Measurements from ENCODE around the gene PPP6R3.

Gene PPP6R3

DNA sequence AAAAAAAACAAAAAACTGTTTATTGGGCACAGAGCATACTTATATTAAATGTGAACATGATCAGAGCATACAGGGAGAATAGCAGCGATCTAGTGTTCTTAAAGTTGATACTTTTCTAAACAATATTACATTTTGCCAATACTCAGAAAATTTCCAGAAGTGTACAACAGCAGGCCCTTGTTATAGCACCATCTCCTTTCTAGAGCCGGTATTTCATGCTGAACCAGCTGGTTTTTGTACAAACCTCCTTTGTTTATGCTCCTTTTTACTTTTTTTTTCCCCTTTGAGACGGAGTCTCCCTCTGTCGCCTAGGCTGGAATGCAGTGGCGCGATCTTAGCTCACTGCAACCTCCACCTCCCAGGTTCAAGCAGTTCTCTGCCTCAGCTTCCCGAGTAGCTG, 90.7 kb downstream of the PPP6R3 start:
- ATAC-seq = no peak
- TF ChIP-seq, protein P1, sequence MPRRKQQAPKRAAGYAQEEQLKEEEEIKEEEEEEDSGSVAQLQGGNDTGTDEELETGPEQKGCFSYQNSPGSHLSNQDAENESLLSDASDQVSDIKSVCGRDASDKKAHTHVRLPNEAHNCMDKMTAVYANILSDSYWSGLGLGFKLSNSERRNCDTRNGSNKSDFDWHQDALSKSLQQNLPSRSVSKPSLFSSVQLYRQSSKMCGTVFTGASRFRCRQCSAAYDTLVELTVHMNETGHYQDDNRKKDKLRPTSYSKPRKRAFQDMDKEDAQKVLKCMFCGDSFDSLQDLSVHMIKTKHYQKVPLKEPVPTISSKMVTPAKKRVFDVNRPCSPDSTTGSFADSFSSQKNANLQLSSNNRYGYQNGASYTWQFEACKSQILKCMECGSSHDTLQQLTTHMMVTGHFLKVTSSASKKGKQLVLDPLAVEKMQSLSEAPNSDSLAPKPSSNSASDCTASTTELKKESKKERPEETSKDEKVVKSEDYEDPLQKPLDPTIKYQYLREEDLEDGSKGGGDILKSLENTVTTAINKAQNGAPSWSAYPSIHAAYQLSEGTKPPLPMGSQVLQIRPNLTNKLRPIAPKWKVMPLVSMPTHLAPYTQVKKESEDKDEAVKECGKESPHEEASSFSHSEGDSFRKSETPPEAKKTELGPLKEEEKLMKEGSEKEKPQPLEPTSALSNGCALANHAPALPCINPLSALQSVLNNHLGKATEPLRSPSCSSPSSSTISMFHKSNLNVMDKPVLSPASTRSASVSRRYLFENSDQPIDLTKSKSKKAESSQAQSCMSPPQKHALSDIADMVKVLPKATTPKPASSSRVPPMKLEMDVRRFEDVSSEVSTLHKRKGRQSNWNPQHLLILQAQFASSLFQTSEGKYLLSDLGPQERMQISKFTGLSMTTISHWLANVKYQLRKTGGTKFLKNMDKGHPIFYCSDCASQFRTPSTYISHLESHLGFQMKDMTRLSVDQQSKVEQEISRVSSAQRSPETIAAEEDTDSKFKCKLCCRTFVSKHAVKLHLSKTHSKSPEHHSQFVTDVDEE (CRISPR knock-in tag; IDR thresholded peaks at IDR 0.05) = no peak
- no peak for TF ChIP-seq ZFP3 (CRISPR knock-in tag; IDR thresholded peaks at IDR 0.05)

DNA sequence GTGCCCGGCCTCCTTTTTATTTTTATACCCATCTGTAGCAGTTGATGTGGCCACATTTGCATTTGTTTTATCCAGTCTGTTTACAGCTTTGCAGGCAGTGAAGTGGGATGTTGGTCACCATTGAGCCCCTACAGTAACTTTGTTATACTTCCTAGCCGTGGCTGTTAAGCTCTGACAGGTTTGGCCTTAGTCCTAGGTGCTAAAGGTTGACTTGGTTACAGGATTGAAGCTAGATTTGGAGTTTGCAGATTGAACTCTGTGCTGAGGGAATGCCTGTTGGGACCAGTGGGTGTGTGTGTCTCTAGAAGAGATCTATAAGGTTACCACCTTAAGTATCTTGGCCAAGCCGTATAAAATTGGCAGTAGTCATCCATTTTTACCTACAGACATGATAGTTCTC, 91.2 kb downstream of the PPP6R3 start:
- TF ChIP-seq, protein P2, sequence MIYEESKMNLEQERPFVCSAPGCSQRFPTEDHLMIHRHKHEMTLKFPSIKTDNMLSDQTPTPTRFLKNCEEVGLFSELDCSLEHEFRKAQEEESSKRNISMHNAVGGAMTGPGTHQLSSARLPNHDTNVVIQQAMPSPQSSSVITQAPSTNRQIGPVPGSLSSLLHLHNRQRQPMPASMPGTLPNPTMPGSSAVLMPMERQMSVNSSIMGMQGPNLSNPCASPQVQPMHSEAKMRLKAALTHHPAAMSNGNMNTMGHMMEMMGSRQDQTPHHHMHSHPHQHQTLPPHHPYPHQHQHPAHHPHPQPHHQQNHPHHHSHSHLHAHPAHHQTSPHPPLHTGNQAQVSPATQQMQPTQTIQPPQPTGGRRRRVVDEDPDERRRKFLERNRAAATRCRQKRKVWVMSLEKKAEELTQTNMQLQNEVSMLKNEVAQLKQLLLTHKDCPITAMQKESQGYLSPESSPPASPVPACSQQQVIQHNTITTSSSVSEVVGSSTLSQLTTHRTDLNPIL (CRISPR knock-in tag; IDR thresholded peaks at IDR 0.05; ENCODE audit: low read depth) = no peak
- TF ChIP-seq ZC3H10 (CRISPR knock-in tag; IDR thresholded peaks at IDR 0.05) = no peak
- TF ChIP-seq ZNF8 (CRISPR knock-in tag; IDR thresholded peaks at IDR 0.05) = no peak
- TF ChIP-seq, protein P3, sequence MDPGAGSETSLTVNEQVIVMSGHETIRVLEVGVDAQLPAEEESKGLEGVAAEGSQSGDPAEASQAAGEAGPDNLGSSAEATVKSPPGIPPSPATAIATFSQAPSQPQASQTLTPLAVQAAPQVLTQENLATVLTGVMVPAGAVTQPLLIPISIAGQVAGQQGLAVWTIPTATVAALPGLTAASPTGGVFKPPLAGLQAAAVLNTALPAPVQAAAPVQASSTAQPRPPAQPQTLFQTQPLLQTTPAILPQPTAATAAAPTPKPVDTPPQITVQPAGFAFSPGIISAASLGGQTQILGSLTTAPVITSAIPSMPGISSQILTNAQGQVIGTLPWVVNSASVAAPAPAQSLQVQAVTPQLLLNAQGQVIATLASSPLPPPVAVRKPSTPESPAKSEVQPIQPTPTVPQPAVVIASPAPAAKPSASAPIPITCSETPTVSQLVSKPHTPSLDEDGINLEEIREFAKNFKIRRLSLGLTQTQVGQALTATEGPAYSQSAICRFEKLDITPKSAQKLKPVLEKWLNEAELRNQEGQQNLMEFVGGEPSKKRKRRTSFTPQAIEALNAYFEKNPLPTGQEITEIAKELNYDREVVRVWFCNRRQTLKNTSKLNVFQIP (CRISPR knock-in tag; IDR thresholded peaks at IDR 0.05; ENCODE audit: borderline replicate concordance, low read depth) = no peak
- no peak for TF ChIP-seq OSR1 (CRISPR knock-in tag; IDR thresholded peaks at IDR 0.05)
- TF ChIP-seq, protein P4, sequence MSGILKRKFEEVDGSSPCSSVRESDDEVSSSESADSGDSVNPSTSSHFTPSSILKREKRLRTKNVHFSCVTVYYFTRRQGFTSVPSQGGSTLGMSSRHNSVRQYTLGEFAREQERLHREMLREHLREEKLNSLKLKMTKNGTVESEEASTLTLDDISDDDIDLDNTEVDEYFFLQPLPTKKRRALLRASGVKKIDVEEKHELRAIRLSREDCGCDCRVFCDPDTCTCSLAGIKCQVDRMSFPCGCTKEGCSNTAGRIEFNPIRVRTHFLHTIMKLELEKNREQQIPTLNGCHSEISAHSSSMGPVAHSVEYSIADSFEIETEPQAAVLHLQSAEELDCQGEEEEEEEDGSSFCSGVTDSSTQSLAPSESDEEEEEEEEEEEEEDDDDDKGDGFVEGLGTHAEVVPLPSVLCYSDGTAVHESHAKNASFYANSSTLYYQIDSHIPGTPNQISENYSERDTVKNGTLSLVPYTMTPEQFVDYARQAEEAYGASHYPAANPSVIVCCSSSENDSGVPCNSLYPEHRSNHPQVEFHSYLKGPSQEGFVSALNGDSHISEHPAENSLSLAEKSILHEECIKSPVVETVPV (CRISPR knock-in tag; IDR thresholded peaks at IDR 0.05) = no peak
- no peak for TF ChIP-seq TOX (CRISPR knock-in tag; IDR thresholded peaks at IDR 0.05; ENCODE audit: borderline replicate concordance)
- no peak for TF ChIP-seq ZNF70 (CRISPR knock-in tag; IDR thresholded peaks at IDR 0.05)
- no peak for TF ChIP-seq ZNF565 (CRISPR knock-in tag; conservative IDR thresholded peaks at IDR 0.05; ENCODE audit: low read depth)
- no peak for TF ChIP-seq RARB (CRISPR knock-in tag; IDR thresholded peaks at IDR 0.05)
- TF ChIP-seq, protein P1 (CRISPR knock-in tag; IDR thresholded peaks at IDR 0.05) = no peak
- TF ChIP-seq CSDC2 (CRISPR knock-in tag; IDR thresholded peaks at IDR 0.05) = no peak
- TF ChIP-seq ESRRG (CRISPR knock-in tag; IDR thresholded peaks at IDR 0.05) = no peak
- ATAC-seq = no peak

DNA sequence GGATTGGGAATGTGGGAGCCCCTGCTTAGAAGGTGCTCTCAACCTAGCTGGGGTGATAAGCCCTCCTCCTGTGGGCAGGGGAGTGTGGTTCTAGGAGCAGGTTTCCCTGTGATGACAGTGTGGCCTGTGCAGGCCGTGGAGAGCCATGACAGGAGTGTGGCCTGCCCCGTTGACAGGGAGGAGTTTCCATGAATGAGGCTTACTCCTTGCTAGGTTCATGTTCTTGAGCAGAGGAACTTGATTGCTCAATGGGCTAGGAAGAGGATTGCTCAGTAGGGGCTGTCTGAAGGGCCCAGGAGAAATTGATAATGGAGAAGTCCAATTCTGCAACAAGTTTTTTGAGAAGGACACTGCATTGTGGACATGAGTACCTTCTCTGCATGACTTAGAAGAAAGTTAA, 92.0 kb downstream of the PPP6R3 start:
- TF ChIP-seq RARB (CRISPR knock-in tag; IDR thresholded peaks at IDR 0.05) (no peak), ARNTL (CRISPR knock-in tag; IDR thresholded peaks at IDR 0.05; ENCODE audit: borderline replicate concordance, low read depth) (no peak), CSDC2 (CRISPR knock-in tag; IDR thresholded peaks at IDR 0.05) (no peak)
- no peak for ATAC-seq

DNA sequence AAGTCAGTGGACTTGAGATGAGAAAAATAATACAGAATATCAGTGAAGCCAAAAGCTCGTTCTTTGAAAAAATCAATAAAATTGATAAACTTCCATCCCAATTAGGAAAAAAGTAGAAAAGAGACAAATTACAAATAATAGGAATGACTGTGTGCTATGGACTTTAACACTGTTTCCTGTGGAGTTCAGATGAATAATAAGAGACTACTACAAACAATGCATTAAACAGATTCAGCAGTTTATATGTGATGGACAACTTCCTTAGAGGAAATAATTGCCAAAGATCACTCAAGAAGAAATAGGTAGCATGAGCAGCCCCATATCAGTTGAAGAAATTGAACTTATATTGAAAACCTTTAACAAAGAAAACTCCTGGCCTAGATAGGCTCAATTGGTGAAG, 99.7 kb downstream of the PPP6R3 start:
- no peak for ATAC-seq
- TF ChIP-seq ZNF70 (CRISPR knock-in tag; IDR thresholded peaks at IDR 0.05) (no peak), ZFP30 (CRISPR knock-in tag; IDR thresholded peaks at IDR 0.05) (no peak), ZFP3 (CRISPR knock-in tag; IDR thresholded peaks at IDR 0.05) (no peak), ESRRG (CRISPR knock-in tag; IDR thresholded peaks at IDR 0.05) (no peak), ARNTL (CRISPR knock-in tag; IDR thresholded peaks at IDR 0.05; ENCODE audit: borderline replicate concordance, low read depth) (no peak), ZNF8 (CRISPR knock-in tag; IDR thresholded peaks at IDR 0.05) (no peak), GLIS3 (CRISPR knock-in tag; IDR thresholded peaks at IDR 0.05) (no peak), BACH2 (CRISPR knock-in tag; IDR thresholded peaks at IDR 0.05; ENCODE audit: borderline replicate concordance) (no peak), RARB (CRISPR knock-in tag; IDR thresholded peaks at IDR 0.05) (no peak), ISL1 (CRISPR knock-in tag; IDR thresholded peaks at IDR 0.05) (no peak)
- TF ChIP-seq, protein P1 (CRISPR knock-in tag; IDR thresholded peaks at IDR 0.05) = no peak
- TF ChIP-seq, protein P2 (CRISPR knock-in tag; IDR thresholded peaks at IDR 0.05; ENCODE audit: low read depth) = no peak
- TF ChIP-seq, protein P4 (CRISPR knock-in tag; IDR thresholded peaks at IDR 0.05) = no peak
